Activated CD4-positive, alpha-beta T cell treated with anti-CD3 and anti-CD28 coated beads, Interleukin-2, Interleukin-4, amounts not matched to agents 100 ng/mL and 50 ng/mL, durations not matched to agents 16 hours and 8 hours (primary cell): ENCODE results near the gene MRFAP1L1.

Experiments
- DNase-seq: peaks from one replicate; pipeline ENCODE4 v3.0.0-alpha.2; 2020; ENCODE audit warnings: low spot score

Gene MRFAP1L1

GRCh38 chr4:6660430-6660829, 49.2 kb downstream of the MRFAP1L1 start:
- DNase-seq = no peak

GRCh38 chr4:6659897-6660296, 49.8 kb downstream of the MRFAP1L1 start:
- DNase-seq = no peak

GRCh38 chr4:6658597-6659075, 51.0 kb downstream of the MRFAP1L1 start:
- no peak for DNase-seq

GRCh38 chr4:6658209-6658595, 51.5 kb downstream of the MRFAP1L1 start:
- no peak for DNase-seq
